22Rv1 (cell line): ENCODE measurements around the gene PRKCE.

ENCODE experiments used
- H3K27ac ChIP-seq: fragments of 450-650 bp; 2 replicates; pipeline ENCODE4 v1.5.1; 2017
- ZFX ChIP-seq: fragments of 450-650 bp; IDR thresholded peaks from 2 replicates; pipeline ENCODE4 v1.6.1; 2017; ENCODE audit warnings: antibody characterized with exemption, borderline replicate concordance
- TF ChIP-seq, protein P1 (sequence below): fragments of 450-650 bp; IDR thresholded peaks from 2 replicates; pipeline ENCODE4 v1.5.1; 2017; ENCODE audit warnings: mild to moderate bottlenecking

PRKCE gene

DNA sequence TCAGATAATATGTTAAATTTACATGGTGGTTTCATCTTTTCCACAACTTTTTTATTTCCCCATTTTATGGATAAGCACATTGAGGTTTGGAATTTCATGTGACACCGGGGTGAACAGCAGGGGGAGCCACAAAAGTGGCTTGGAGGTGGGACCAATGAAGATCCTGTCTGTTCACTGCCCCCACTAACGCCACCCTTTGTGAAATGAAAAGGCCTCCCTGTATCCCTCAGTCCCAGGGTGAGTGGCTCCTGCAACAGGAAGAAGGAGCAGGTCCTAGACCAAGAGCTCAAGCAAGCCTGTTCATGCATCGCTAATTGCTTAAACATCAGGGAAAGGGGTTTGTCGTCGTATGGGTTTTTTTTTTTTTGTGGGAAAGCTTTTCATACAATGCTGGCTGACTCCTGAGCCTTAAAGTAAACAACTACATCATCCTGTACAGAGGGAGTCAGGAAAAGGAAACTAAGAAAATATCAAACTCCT, 377.9 kb downstream of the PRKCE start:
- TF ChIP-seq, protein P1, sequence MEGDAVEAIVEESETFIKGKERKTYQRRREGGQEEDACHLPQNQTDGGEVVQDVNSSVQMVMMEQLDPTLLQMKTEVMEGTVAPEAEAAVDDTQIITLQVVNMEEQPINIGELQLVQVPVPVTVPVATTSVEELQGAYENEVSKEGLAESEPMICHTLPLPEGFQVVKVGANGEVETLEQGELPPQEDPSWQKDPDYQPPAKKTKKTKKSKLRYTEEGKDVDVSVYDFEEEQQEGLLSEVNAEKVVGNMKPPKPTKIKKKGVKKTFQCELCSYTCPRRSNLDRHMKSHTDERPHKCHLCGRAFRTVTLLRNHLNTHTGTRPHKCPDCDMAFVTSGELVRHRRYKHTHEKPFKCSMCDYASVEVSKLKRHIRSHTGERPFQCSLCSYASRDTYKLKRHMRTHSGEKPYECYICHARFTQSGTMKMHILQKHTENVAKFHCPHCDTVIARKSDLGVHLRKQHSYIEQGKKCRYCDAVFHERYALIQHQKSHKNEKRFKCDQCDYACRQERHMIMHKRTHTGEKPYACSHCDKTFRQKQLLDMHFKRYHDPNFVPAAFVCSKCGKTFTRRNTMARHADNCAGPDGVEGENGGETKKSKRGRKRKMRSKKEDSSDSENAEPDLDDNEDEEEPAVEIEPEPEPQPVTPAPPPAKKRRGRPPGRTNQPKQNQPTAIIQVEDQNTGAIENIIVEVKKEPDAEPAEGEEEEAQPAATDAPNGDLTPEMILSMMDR, result no peak
- TF ChIP-seq ZFX, result no peak
- no peak overlapping the region for H3K27ac ChIP-seq

- TF ChIP-seq ZFX, result no peak
- TF ChIP-seq, protein P1, result no peak
- H3K27ac ChIP-seq, result no peak overlapping the region
Observed at GRCh38 chr2:46030330-46030729, 378.9 kb downstream of the PRKCE start.

GRCh38 chr2:46032161-46032813, 380.8 kb downstream of the PRKCE start:
- TF ChIP-seq ZFX, result no peak
- no peak overlapping the region for H3K27ac ChIP-seq

DNA sequence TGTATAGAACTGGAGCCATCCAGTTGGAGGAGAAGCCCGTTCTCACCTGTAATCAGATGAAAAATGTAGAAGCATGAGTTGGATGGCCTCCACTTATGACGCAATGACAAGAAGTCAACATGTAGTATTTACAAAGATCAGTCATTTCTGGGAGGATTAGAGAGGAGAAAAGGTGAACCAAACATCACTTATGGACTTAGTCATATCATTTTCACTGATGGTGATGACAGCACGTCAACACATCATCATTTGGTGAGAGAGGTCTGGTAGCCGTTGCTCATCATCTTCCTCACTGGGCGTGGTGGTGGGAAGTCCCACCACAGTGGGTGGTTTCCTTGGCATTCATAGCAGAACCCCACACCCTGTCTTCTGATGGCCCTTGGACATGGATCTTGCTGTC, 381.5 kb downstream of the PRKCE start:
- H3K27ac ChIP-seq, result no peak overlapping the region
- TF ChIP-seq, protein P1, result no peak
- no peak for TF ChIP-seq ZFX

- TF ChIP-seq ZFX, result no peak
- TF ChIP-seq, protein P1, result no peak
- no peak overlapping the region for H3K27ac ChIP-seq
Observed at GRCh38 chr2:46034535-46034934, 383.1 kb downstream of the PRKCE start.

DNA sequence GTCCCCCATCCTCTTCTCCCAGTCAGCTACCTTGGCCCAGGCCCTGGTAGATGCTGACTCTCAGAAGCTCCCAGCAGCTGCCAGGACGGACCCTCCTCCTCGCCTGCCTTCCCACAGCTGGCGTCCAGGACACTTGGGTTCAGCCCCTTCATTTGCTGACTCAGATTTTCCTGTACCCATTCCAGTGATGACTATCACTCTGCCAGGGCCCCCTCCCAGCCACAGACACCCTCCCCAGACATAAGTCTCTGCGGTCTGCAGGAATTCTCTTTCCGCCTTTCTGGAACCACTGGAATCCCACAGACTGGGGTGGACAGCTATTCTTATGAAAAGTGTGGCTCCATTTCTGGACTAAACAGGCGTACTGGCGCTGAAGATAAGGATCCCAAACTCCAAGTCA, 385.5 kb downstream of the PRKCE start:
- no peak overlapping the region for H3K27ac ChIP-seq

GRCh38 chr2:46039543-46040303, 388.2 kb downstream of the PRKCE start:
- TF ChIP-seq, protein P1, result no peak
- no peak for TF ChIP-seq ZFX
- no peak overlapping the region for H3K27ac ChIP-seq

More for the DNA sequence above, 385.5 kb downstream of the PRKCE start:
- TF ChIP-seq, protein P1, result no peak
- no peak for TF ChIP-seq ZFX
